OCI-LY7 (cell line): ENCODE results near the gene DCLK1.

Experiments
- CTCF ChIP-seq: fragments of 200-600 bp; sonication (generic); conservative IDR thresholded peaks from 2 replicates; pipeline ENCODE4 v1.5.1; 2014; ENCODE audit warnings: mild to moderate bottlenecking, antibody characterized with exemption, low read length, moderate library complexity, mixed read lengths
- EZH2phosphoT487 ChIP-seq: fragments of 200-600 bp; sonication (generic); IDR thresholded peaks from 2 replicates; pipeline ENCODE4 v1.6.1; 2018; ENCODE audit warnings: low read depth, borderline replicate concordance, mild to moderate bottlenecking, mixed run types, antibody characterized with exemption, low read length, moderate library complexity, mixed read lengths

- TF ChIP-seq CTCF = no peak
- no peak for TF ChIP-seq EZH2phosphoT487
These were observed 77.1 kb downstream of the DCLK1 start for GRCh38 chr13:36054041-36054440.
